HG03103 (cell line): ENCODE results near the gene C16orf87.

Experiments used
- ATAC-seq: cut with Tn5 transposase; IDR thresholded peaks from one replicate; pipeline ENCODE4 v1.9.1; 2021; ENCODE audit warnings: low read depth; ENCODE audit not compliant: unreplicated experiment

The C16orf87 gene

DNA sequence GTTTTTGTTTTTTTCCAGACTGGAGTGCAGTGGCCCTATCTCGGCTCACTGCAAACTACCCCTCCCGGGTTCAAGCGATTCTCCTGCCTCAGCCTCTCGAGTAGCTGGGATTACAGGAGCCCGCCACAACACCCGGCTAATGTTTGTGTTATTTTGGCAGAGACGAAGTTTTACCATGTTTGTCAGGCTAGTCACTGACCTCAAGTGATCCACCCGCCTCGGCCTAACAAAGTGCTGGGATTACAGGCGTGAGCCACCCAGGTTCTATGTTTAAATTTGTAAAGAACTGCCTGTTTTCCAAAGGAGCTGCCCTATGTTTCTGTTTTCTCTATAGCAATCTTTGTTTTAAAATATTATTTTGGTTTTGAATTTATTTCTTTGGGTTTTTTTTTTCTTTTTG, 13.8 kb upstream of the C16orf87 start:
- ATAC-seq, result no peak

DNA sequence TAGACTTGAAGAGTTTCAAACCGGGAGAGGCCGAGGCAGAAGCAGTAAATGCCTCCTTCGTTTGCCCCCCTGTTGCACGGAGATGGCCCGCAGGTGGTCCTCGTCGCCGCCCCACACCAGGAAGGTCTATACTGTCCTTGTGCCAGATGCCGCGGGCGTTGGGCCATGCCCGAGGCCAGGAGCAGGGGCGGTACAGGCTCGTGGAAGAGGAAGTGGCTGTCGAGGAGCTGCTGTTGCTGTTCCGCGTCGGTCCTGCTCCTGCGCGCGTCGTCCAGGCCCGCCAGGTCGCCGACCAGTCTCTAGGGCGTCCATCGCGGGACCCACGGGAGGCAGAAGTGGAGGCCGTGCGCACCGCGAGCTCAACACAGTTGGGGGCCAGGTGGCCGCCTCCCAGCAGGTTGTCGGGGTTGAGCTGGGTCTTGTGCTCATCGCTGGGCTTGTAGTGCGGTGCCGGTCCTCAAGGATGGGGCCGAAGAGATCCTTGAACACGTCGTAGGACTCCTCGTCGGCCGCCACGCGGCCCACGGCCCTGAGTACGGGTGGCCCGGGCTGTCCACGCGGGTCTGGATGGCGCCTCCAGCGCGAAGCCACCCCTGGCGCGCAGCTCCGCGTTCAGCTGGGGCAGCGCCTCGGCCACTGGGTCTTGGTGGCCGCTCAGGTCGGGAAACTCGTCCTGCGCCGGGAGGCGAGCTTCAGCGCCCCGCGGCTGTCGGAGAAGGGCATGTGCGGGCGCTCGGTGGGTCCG, 13.1 kb upstream of the C16orf87 start:
- no peak for ATAC-seq

DNA sequence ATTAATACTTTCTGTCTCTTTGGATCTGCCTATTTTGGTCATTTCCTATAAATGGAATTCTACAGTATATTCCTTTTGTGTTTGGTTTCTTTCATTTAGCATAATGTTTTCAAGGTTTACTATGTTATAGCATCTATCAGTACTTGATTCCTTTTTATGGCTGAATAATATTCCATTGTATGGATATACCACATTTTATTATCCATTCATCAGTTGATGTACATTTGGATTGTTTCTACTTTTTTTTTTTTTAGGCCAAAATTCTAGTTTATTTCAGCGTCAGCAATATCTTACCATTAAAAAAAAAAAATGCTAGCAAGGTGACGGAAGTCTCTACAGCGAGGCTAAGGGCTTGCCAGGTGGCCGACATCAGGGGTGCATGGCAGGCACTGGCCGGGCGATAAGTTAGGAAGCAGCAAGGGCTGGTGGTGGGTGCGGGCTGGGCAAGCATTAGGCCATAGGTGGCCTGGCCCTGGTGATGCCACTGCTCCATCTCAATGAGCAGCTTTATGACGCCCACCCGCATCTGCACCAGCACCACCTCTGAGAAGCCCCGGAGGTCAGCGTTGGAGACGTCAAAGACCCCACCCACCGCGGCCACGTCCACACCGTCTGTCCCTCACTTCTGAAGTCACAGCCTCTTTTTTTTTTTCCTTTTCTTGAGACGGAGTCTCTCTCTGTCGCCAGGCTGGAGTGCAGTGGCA, 11.4 kb upstream of the C16orf87 start:
- ATAC-seq, result no peak

DNA sequence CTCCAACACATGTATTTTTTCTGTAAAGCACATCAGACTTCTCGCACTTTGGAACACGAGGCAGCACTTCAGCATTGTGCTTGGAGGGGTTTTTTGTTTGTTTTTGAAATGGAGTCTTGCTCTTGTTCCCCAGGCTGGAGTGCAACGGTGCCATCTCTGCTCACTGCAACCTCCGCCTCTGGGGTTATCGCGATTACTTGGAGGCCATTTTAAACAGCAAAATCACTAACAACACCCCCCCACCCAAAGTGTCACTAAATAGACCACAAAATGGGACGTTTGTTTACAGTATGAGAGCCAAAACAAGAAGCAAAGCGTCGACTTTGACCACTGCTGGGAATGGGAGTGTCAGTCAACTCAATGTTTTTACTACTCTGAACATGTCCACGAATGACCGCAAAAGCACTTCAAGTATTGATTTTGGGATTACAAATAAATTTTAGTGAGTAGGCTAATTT, 9.0 kb upstream of the C16orf87 start:
- ATAC-seq, result no peak

DNA sequence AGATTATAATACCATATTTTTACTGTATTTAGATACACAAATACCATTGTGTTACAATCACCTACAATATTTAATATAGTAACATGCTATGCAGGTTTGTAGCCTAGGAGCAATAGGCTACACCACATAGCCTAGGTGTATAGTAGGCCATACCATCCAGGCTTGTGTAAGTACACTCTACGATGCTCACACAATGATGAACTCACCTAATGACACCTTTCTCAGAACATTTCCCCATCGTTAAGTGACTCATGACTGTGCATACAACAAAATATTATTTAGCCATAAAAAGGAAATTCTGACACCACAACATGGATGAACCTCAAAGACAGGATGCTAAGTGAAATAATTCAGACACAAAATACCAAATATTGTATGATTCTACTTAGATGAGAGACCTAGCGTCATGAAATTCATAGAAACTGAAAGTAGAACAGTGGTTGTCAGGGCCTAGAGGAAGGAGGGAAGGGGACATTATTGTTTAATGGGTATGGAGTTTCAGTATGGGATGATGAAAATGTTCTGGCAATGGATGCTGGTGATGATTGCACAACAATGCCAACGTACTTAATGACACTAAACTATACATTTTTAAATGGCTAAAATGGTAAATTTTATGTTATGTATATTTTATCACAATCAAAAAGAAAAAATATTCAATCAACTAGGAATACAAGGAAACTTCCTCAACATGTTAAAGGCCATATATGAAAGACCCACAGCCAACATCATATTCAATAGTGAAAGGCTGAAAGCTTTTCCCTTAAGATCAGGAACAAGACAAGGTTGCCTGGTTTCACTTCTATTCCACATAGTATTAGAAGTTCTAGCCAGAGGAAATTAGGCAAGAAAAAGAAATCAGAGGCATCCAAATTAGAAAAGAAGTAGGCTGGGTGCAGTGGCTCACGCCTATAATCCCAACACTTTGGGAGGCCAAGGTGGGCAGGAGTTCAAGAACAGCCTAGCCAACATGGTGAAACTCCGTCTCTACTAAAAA, 5.9 kb upstream of the C16orf87 start:
- ATAC-seq, result no peak

DNA sequence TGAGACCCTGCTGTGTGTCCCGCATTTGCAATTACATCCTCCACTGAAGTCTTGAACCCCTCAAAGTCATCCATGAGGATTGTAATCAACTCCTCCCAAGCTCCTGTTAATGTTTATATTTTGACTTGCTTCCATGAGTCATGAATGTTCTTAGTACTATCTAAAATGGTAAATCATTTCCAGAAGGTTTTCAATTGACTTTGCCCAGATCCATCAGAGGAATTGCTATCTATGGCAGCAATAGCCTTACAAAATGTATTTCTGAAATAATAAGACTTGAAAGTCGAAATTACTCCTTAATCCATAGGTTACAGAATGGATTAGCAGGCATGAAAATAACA, 2.5 kb upstream of the C16orf87 start:
- no peak for ATAC-seq

DNA sequence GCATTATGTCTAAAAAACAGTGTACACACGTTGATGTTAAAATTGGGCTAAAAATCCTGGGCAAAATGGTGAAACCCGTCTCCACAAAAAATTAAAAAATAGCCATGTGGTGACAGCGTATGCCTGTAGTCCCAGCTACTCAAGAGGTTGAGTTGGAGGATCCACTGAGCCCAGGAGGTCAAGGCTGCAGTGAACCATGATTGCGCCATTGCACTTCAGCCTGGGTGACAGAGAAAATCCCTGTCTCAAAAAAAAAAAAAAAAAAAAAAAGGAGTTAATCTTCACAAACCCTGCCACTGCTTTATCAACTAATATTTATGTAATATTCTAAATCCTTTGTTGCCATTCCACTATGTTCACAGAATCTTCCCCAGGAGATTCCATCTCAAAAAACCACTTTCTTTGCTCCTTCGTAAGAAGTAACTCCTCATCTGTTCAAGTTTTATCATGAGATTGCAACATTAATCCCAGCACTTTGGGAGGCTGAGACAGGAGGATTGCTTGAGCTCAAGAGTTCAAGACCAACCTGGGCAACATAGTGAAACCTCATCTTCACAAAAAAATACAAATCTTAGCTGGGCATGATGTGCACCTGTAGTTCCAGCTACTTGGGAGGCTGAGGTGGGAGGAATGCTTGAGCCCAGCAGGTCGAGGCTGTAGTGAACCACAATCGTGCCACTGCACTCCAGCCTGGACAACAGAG, 1.9 kb upstream of the C16orf87 start:
- ATAC-seq, result no peak

DNA sequence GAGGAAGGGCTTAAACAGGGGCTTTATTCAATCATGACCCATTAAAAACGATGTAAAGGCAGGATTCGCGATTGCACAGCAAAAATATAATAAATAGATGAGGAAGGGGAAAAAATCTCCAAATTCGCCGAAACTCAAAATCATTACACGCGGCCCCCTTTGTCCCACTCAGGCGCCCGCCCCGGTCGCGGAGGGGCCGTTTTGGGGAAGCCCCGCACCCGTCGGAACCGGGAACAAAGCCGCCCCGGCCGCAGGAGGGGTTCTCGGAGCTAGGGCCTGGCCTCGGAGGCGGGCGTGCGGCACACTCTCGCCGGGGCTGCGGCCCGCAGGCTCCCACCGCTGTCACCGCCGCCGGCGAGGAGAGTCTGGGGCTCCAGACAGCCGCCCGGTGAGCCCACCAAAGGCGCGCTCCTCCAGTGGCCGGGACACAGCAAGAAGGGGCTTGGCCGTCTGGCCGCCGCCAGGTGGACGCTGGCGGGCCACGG, 521 bp downstream of the C16orf87 start:
- ATAC-seq, result peak; percentile 14

DNA sequence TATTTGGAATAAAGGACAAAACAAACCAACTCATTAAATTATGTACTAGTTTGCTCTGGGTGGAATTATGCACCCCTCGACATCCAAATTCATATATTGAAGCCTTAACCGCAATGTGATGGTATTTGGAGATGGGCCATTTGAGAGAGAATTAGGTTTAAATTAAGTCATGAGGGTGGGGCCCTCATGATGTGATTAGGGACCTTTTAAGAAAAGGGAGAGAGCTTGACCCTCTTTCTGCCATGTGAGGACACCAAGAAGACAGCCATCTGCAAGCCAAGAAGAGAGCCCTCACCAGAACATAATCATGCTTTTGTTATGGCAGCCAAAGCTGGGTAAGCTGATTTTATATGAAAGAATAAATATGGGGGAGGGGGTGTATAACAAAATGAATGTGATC, 2.0 kb downstream of the C16orf87 start:
- no peak for ATAC-seq

DNA sequence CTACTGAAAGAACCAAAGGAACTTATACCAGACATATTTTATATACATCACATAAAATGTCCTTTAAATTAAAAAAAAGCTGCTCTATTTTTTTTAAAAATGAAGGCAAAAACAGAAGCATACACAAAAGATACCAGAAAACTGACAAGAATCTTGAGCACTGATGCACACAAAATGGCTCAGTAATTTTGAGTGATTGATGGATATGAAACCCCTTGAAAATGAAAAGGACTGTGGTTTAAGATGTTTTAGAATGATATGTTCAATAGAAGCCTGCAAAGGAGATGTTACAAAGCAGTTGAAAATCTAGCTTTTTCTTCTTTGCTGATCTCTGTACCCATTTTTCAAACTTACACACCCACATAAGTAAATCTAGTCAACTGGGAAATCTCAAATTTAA, 2.7 kb downstream of the C16orf87 start:
- no peak for ATAC-seq

DNA sequence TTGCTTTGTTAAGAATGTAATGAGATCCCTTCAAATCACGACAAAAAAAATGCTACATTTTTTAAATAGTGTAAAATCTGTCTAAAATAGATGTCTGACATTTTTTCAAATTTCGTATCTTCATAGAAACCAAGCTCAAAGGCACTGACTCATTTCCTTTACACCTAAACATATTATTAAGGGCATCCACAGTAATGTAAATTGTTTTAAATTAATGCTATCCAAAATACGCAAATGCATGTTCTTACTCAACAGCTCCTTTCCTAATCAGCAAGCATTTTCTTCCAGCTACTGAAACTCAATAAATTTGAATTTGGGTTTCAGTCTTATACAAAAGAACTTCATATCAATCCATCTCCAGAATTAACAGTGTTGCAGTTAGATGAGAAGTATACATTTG, 4.3 kb downstream of the C16orf87 start:
- no peak for ATAC-seq

DNA sequence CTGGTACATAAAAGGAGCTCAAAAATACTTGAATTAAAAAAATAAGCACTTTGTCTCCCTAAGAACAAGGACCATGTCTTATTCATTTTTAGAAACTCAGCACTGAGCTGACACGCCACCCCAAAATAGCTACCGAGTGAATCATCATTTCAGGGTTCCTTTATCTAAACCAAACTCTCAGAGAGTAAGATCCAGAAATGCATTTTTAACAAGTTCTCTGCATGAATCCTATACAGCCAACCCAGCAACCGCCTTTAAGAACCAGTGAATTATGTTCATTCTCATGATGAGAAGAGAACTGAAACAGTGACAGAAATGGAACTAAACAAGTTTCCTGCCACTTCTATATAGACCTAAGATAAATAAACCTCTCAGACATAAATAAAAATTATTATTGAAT, 8.7 kb downstream of the C16orf87 start:
- peak; percentile 84 for ATAC-seq

DNA sequence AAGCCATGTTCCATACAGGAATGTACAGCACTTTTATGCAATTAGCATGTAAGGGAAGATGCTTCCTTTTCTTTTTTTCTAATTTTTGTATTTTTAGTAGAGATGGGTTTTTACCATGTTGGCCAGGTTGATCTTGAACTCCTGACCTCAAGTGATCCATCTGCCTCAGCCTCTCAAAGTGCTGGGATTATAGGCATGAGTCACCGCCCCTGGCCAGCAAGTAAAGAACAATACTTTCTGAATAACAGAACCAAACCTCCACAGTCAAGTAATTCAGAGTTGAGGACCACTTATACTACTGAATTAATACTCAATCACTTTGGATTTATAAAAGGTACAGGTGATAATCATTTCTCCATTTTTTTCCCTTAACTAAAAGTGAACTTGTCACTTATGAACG, 13.0 kb downstream of the C16orf87 start:
- no peak for ATAC-seq

DNA sequence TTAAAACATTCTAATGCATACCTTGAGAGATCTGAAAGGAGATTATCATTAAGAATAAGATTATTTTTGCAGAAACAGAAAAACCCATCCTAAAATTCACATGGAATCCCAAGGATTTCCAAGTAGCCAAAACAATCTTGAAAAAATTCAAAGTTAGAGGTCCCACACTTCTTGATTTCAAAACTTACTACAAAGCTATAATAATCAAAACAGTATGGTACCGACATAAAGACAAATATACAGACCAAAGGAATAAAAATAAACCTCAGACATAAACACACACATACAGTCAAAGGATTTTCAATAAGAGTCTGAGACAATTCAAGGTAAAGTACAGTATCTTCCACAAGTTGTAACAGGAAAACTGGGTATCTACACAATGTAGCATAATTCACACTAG, 16.2 kb downstream of the C16orf87 start:
- ATAC-seq, result no peak

DNA sequence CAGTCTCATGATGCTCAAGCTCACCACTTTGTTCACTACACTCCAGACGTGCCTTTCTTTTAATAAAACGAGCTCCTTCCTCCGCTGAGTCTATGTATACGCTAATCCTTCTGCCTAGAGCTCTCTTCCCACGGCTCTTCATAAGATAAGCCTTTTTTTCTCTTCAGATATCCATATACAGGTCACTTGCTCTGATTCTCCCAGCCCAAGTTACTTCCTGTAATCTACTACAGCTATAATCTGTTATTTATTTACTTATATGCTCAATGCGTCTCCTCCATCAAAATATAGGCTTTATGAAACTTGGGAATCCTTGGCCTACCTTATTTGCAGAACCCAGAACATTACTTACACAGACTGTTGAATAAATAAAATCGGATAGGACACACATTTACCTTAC, 17.4 kb downstream of the C16orf87 start:
- no peak for ATAC-seq

DNA sequence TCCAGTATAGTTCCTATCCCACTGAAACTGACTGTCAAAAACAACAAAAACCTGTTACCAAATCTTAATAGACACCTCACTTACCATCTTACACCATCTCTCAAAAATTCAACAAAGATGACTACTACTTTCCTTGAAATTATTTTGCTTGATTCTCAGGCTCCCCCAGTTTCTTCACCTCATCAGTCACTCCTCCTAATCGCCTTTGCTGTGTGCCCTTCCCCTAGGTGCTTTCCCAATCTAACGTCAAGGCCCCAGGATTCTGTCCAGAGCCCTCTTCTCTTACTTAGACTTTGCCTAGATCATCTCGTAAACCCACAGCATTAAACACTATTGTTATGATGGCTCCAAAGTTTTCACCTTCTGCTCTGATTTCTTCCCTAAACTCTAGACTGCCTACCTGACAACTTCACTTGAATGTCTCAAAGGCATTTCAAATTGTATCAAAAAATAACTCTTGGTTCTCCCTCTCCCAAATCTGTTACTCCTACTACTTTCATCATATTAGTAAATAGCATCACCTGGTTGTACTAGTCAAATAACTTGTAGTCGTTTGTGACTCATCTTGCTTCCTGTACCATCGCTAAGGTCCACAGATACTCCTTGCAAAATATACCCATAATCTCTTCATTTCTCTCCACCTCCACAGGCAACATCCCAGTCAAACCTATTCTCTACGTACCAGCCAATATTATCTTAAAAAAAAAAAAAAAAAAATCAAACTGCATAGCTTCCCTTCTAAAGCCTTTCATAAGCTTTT, 18.0 kb downstream of the C16orf87 start:
- ATAC-seq, result no peak

DNA sequence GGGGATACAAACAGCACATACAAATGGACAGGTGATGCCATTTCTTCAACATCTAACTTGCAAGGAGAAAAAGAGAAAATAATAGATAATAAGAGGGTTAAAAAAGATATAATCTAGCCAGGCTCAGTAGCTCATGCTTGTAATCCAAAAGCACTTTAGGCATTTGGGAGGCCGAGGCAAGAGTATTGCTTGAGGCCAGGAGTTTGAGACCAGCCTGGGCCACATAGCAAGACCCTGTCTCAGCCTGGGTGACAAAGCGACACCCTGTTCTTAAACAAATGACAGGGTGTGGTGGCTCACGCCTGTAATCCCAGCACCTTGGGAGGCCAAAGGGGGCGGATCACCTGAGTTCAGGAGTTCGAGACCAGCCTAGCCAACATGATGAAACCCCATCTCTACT, 19.3 kb downstream of the C16orf87 start:
- no peak for ATAC-seq

DNA sequence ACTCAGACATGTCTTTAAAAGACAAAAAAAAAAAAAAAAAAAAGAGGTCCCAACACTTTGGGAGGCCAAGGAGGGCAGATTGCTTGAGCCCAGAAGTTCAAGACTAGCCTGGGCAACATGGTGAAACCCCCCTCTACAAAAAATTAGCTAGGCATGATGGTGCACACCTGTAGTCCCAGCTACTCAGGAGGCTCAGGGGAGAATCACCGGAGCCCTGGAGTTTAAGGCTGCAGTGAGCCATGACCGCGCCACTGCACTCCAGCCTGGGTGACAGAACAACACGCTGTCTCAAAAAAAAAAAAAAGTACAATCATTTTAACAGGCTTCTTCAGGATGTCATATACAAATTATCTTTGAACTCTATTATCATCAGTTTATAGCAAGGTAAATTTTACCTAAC, 22.0 kb downstream of the C16orf87 start:
- ATAC-seq, result peak; percentile 77

DNA sequence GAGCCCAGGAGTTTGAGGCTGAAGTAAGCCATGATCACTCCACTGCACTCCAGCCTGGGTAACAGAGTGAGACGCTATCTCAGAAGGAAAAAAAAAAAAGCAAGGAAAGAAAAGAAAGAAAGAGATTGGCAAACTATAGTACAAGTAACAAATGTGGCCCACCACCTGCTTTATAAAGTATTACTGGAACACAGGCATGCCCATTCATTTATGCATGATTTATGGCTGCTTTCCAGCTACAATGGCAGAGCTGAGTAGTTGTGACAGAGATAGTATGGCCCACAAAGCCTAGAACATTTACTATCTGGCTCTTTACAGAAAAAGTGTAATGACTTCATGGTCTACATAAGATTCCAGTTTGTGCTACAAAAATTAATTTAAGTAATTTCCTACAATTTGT, 23.6 kb downstream of the C16orf87 start:
- ATAC-seq, result no peak

DNA sequence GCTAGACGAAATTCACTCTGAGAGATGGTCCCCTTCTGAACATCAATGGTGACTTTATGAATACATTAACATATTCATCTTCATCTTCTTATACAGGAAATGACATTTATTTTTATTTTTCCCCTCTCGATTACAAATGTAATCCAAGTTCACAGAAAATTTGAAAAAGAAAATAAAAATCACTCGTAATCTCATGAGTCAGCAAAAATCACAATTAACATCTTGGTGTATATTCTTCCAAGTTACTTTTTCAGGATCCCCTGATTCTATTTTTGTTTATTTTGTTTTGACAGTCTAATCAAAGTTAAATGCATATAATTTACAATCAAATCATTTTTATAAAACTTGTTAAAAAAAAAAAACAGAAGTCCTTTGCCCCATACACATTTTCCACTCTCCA, 27.6 kb downstream of the C16orf87 start:
- no peak for ATAC-seq
